Smooth muscle cell (in vitro differentiated cells): ENCODE data around the gene RLBP1. TPM values are rescaled to one million over a fixed set of nuclear protein-coding genes. Genes with fewer than 3 reads are reported as not detected.

Experiments used
- DNase-seq: peaks from one replicate; lab custom pipeline; 2025; ENCODE audit not compliant: unreplicated experiment; lab: John Stamatoyannopoulos, UW
- H2AFZ ChIP-seq: fragments of 200-600 bp; sonication (generic); 2 replicates; pipeline ENCODE4 v1.6.0; 2016; ENCODE audit warnings: antibody characterized with exemption, low read depth, mild to moderate bottlenecking
- H3F3A ChIP-seq: fragments of 200-600 bp; sonication (generic); 2 replicates; pipeline ENCODE4 v1.6.0; 2017; ENCODE audit warnings: antibody characterized with exemption, low read depth
- H3K27ac ChIP-seq: fragments of 200-600 bp; sonication (generic); 2 replicates; pipeline ENCODE4 v1.5.1; 2016; ENCODE audit warnings: low read depth, mild to moderate bottlenecking
- H3K27me3 ChIP-seq: fragments of 200-600 bp; sonication (generic); 2 replicates; pipeline ENCODE4 v1.6.1; 2016; ENCODE audit warnings: low read depth, mild to moderate bottlenecking
- H3K36me3 ChIP-seq: fragments of 200-600 bp; sonication (generic); 2 replicates; pipeline ENCODE4 v1.5.1; 2016; ENCODE audit warnings: low read depth
- H3K4me1 ChIP-seq: fragments of 200-600 bp; sonication (generic); 2 replicates; pipeline ENCODE4 v1.5.1; 2016; ENCODE audit warnings: low read depth
- H3K4me2 ChIP-seq: fragments of 200-600 bp; sonication (generic); 2 replicates; pipeline ENCODE4 v1.6.0; 2016; ENCODE audit warnings: mild to moderate bottlenecking
- H3K4me3 ChIP-seq: fragments of 200-600 bp; sonication (generic); 2 replicates; pipeline ENCODE4 v1.5.1; 2016; ENCODE audit warnings: mild to moderate bottlenecking
- H3K79me2 ChIP-seq: fragments of 200-600 bp; sonication (generic); 2 replicates; pipeline ENCODE4 v1.6.0; 2016; ENCODE audit warnings: low read depth, mild to moderate bottlenecking
- H3K9ac ChIP-seq: fragments of 200-600 bp; sonication (generic); 2 replicates; pipeline ENCODE4 v1.6.0; 2016; ENCODE audit warnings: low read depth
- H3K9me3 ChIP-seq: fragments of 200-600 bp; sonication (generic); replicated peaks from 2 replicates; pipeline ENCODE4 v1.5.1; 2016; ENCODE audit warnings: low read depth
- H4K20me1 ChIP-seq: fragments of 200-600 bp; sonication (generic); 2 replicates; pipeline ENCODE4 v1.6.0; 2016; ENCODE audit warnings: low read depth
- WGBS: methylation state at CpG from one replicate; pipeline ENCODE4 v1.1.7; 2016; ENCODE audit warnings: low lambda C conversion rate; 5-methylcytosine and 5-hydroxymethylcytosine counted together
- polyA plus RNA-seq: library from polyadenylated mRNA; unstranded; fragments of >200 nt; fragmentation: Nextera tagmentation; extraction: Ambion mirVana; gene quantifications from 2 replicates; pipeline ENCODE4 v1.2.1, GENCODE V29; 2016
- total RNA-seq: library from RNA; depleted of rRNA; stranded (reverse); fragments of >200 nt; gene quantifications from 2 replicates; pipeline ENCODE4 v1.2.3, GENCODE V29; 2014
- TF ChIP-seq, protein P1 (sequence below): fragments of 200-600 bp; sonication (generic); IDR thresholded peaks from 2 replicates; pipeline ENCODE4 v1.5.1; 2017; ENCODE audit warnings: borderline replicate concordance, mild to moderate bottlenecking, antibody characterized with exemption; ENCODE audit not compliant: insufficient read depth, poor library complexity, severe bottlenecking

RLBP1 gene
- total and polyA plus RNA-seq, 2 experiments from 2014 or later = not detected

DNA sequence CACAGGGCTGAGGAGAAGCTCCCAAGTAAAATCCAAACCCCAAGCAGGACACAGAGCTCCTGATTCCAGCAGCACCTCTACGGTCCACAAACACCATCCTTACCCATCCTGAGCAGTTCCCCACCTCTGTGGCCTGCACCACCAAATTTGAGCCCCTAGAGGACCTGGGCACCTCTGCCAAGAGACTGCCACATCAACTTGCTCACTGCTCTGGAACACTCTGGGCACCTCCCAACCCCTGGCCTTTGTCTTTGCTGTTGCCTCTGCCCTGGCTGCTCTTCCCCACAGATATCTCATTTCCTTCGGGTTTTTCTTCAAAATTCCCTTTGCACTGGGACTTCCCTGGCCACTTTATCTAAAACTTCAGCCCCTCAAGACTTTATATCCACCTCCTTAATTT, 5.8 kb downstream of the RLBP1 start:
- no peaks in the 10 kb centered on the region for H3K4me1 ChIP-seq
- H3K4me2 ChIP-seq = no peak overlapping the region
- H3F3A ChIP-seq = no peaks in the 10 kb centered on the region
- H3K9ac ChIP-seq = no peak overlapping the region
- WGBS = 81% methylated on average over 2 of the region's 2 CpGs
- H3K9me3 ChIP-seq = no peaks in the 10 kb centered on the region
- H4K20me1 ChIP-seq = no peaks in the 10 kb centered on the region
- H3K36me3 ChIP-seq = no peaks in the 10 kb centered on the region
- peaks cover 14% of the 10 kb centered on the region for H3K27me3 ChIP-seq
- no peaks in the 10 kb centered on the region for H3K79me2 ChIP-seq
- no peak overlapping the region for H2AFZ ChIP-seq
- no peak overlapping the region for H3K27ac ChIP-seq
- no peak overlapping the region for H3K4me3 ChIP-seq
- no peak for DNase-seq
- TF ChIP-seq, protein P1, sequence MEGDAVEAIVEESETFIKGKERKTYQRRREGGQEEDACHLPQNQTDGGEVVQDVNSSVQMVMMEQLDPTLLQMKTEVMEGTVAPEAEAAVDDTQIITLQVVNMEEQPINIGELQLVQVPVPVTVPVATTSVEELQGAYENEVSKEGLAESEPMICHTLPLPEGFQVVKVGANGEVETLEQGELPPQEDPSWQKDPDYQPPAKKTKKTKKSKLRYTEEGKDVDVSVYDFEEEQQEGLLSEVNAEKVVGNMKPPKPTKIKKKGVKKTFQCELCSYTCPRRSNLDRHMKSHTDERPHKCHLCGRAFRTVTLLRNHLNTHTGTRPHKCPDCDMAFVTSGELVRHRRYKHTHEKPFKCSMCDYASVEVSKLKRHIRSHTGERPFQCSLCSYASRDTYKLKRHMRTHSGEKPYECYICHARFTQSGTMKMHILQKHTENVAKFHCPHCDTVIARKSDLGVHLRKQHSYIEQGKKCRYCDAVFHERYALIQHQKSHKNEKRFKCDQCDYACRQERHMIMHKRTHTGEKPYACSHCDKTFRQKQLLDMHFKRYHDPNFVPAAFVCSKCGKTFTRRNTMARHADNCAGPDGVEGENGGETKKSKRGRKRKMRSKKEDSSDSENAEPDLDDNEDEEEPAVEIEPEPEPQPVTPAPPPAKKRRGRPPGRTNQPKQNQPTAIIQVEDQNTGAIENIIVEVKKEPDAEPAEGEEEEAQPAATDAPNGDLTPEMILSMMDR = no peak

DNA sequence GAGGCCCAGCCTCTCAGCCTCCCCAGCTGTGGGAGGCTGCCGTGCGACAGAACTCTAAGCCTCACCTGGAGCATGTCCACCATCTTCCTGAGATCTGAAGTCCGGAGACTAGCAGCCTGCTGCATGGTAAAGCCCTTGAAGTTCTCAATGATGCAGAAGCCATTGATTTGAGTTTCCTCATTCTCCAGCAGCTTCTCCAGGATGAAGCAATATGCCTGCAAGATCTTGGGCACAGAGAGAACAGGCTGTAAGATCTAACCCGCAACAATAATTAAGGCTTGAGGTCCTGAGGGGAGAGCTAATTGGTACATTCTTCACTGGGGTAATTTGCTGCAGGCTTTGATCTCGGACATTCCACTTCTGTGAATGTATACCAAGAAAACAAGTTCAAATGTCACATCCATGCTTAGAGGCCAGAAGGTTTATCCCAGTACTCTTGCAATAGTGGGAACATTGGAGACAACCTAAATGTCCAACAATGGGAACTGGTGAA, 9.7 kb downstream of the RLBP1 start:
- no peak overlapping the region for H3K9ac ChIP-seq
- 80% methylated on average over 5 of the region's 5 CpGs for WGBS
- no peaks in the 10 kb centered on the region for H4K20me1 ChIP-seq
- no peaks in the 10 kb centered on the region for H3K4me1 ChIP-seq
- no peaks in the 10 kb centered on the region for H3K79me2 ChIP-seq
- TF ChIP-seq, protein P1 = no peak
- no peak for DNase-seq
- no peak overlapping the region for H3K27ac ChIP-seq
- no peak overlapping the region for H3K4me3 ChIP-seq
- H3K9me3 ChIP-seq = no peaks in the 10 kb centered on the region
- H3F3A ChIP-seq = no peaks in the 10 kb centered on the region
- H2AFZ ChIP-seq = no peak overlapping the region
- no peak overlapping the region for H3K4me2 ChIP-seq
- no peaks in the 10 kb centered on the region for H3K27me3 ChIP-seq
- H3K36me3 ChIP-seq = no peaks in the 10 kb centered on the region

DNA sequence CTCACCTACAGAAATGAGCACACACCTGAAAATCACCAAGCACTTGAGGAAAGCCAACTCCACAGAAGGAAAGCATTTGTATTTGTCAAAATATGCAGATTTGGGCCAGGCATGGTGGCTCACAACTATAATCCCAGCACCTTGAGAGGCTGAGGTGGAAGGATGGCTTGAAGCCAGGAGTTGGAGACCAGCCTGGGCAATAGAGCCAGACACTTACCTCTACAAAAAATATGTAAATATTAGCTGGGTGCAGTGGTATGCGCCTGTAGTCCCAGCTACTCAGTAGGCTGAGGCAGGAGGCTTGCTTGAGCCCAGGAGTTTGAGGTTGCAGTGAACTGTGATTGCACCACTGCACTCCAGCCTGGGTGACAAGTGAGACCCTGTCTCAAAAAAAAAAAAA, 12.3 kb downstream of the RLBP1 start:
- 64% methylated on average over 1 of the region's 1 CpG for WGBS
- H2AFZ ChIP-seq = no peak overlapping the region

DNA sequence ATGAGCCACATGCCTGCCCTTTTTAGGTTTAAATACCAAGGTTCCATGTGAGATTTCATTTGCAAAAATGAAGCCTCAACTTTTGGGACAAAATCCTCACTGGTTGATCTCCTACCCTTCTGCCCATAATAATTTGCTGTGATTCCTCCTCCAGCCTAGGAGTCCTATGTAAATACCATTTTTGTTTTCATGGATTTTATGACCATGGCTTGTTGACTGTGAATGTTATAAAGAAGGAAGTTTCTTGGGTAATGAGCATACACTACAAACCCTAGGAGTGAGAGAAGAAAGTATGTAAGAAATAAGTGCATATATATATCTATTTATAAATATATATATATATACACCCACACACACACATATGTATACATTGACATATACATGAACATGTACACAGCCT, 13.1 kb downstream of the RLBP1 start:
- H3F3A ChIP-seq = no peaks in the 10 kb centered on the region
- H3K9me3 ChIP-seq = no peaks in the 10 kb centered on the region
- H2AFZ ChIP-seq = no peak overlapping the region
- no peak overlapping the region for H3K4me3 ChIP-seq
- H4K20me1 ChIP-seq = no peaks in the 10 kb centered on the region
- no peaks in the 10 kb centered on the region for H3K36me3 ChIP-seq
- no peak overlapping the region for H3K27ac ChIP-seq
- no peak for DNase-seq
- no peak overlapping the region for H3K9ac ChIP-seq
- no peaks in the 10 kb centered on the region for H3K4me1 ChIP-seq
- no peaks in the 10 kb centered on the region for H3K27me3 ChIP-seq
- no peaks in the 10 kb centered on the region for H3K79me2 ChIP-seq
- TF ChIP-seq, protein P1 = no peak
- no peak overlapping the region for H3K4me2 ChIP-seq

More for the DNA sequence above, 12.3 kb downstream of the RLBP1 start:
- Histone ChIP-seq H4K20me1 (no peaks in the 10 kb centered on the region), H3F3A (no peaks in the 10 kb centered on the region), H3K4me3 (no peak overlapping the region), H3K27me3 (no peaks in the 10 kb centered on the region), H3K79me2 (no peaks in the 10 kb centered on the region), H3K9me3 (no peaks in the 10 kb centered on the region), H3K36me3 (no peaks in the 10 kb centered on the region), H3K27ac (no peak overlapping the region), H3K4me2 (no peak overlapping the region), H3K4me1 (no peaks in the 10 kb centered on the region), H3K9ac (no peak overlapping the region)
- DNase-seq = no peak
- TF ChIP-seq, protein P1 = no peak
